Left cardiac atrium (tissue), 4 donors: ENCODE data around the gene POU2AF2. TPM values are rescaled to one million over a fixed set of nuclear protein-coding genes. Genes with fewer than 3 reads are reported as not detected.
"Not testable (repeated sequence)": the region's sequence is repeated elsewhere in the genome, so short reads cannot be mapped to it uniquely, and the experiment has no call there.

Experiments
- ATAC-seq, 2 donors: fragments of 200-7000 bp; cut with Tn5 transposase; one replicate each; pipeline ENCODE4 v1.9.1; 2020; ENCODE audit warnings: mild to moderate bottlenecking in 2 of 2, moderate library complexity in 2 of 2
- DNase-seq: peaks from one replicate; pipeline ENCODE4 v3.0.0-alpha.2; 2020
- intact Hi-C, 2 donors: fragments of 100-400 bp; cut with DNase I; formaldehyde crosslinking; loops; one replicate each; pipeline versions ENCODE4 v1.14.1 to v1.15.1; 2022 to 2023
- total RNA-seq, 2 donors: library from RNA; stranded (reverse); fragmentation: NEBNext Ultra II Directional; extraction: Animal tissue kit (Norgen Biotek cat#: 25700); gene quantifications; one replicate each; pipeline ENCODE4 v1.2.1, GENCODE V29; 2021
- donor health status: DM: no; HTN: yes; CAD: no.
- donor health status: DM: no; HTN: yes; CAD: no; lungs with severe emphysema.
- donor health status: DM: yes; HTN: yes; CAD: no.
- donor health status: Dilated cardiomyopathy.

The POU2AF2 gene
- total RNA-seq, 2 donors from 2014 or later: not detected

- no peak for DNase-seq
- intact Hi-C loops: no loop called here
These were observed 5.4 kb downstream of the POU2AF2 start for GRCh38 chr11:111250936-111251335.

DNA sequence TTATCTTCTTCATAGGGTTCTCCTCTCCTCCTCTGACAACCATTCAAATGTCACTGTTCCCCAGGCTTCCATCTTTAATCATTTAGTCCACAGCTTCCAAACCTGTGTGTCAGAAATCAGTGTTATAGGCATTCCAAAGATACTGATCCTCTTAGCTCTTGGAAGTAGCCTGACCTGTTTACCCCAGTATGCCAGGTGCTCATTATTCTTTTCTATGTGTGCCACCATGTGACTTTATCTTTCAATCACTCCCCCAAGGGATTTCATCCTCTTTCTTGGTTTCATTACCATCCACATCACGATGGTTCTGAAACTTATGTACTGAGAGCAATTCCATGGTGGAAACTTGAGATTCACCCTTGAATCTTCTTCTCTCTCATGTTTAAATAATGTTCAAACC lies 7.6 kb downstream of the POU2AF2 start:
- ATAC-seq (no peak), DNase-seq (no peak)
- intact Hi-C loops: no loop called here

More at GRCh38 chr11:111250936-111251335, 5.4 kb downstream of the POU2AF2 start:
- ATAC-seq: no peak

- ATAC-seq: no peak
- DNase-seq: no peak
- intact Hi-C loops: no loop called here
These were observed 8.1 kb downstream of the POU2AF2 start for GRCh38 chr11:111253630-111254029.

- ATAC-seq (no peak), DNase-seq (no peak)
- intact Hi-C loops: no loop called here
These were observed 12.5 kb downstream of the POU2AF2 start for GRCh38 chr11:111258046-111258445.

DNA sequence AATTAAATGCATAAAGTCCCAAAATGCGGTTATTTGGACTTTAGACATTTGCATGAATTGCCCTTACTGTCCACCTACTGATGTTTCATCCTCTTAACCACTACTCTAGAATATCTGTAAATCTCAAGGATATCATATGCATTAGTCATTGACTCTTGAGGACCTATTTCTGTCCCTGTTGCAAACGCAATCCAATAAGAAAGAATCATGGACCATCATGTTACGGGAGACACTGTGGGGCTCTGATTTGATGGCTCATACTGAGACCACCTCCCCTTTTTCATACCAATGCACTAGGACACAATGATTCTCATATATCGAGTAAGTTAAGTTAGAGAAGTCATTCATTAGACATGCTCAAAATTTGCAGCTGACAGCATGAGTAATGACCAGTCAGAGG lies 14.4 kb downstream of the POU2AF2 start:
- ATAC-seq: no peak
- intact Hi-C loops: no loop called here
- DNase-seq: no peak

DNA sequence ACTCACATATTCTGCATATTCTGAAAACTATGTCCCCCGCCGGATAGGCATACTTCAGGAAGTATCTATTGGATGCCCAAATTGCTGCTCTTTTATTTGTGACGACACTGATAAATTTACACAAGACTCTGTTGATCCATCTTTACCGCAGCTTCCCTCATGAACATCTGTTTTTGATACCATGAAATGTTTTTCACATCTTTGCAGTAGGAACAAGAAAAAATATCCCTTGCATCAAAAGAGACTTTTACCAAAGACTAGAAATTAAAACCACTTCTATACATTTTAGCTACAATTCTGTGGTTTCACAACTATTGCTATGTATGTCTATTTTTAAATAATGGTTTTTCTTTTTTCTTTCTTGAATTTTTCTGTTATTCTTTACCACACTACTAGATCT lies 15.3 kb downstream of the POU2AF2 start:
- no peak for ATAC-seq
- intact Hi-C loops: no loop called here
- no peak for DNase-seq

DNA sequence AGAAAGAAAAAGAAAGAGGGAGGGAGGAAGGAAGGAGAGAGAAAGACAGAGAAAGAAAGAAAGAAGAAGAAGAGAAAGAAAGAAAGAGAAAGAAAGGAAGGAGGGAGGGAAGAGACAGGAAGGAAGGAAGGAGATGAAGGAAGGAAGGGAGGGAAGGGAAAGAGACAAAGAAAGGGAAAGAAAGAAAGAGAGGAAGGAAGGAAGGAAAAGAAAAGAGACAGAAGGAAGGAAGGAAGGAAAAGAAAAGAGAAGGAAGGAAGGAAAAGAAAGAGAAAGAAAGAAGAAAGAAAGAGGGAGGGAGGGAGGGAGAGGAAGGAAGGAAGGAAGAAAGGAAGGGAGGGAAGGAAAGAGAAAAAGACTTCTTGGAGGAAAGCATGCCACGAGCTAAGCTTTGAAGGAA lies 19.1 kb downstream of the POU2AF2 start:
- ATAC-seq: no peak
- intact Hi-C loops: no loop called here
- DNase-seq: no peak

GRCh38 chr11:111265421-111265820 lies 19.9 kb downstream of the POU2AF2 start:
- ATAC-seq (no peak), DNase-seq (no peak)
- intact Hi-C loops: no loop called here

DNA sequence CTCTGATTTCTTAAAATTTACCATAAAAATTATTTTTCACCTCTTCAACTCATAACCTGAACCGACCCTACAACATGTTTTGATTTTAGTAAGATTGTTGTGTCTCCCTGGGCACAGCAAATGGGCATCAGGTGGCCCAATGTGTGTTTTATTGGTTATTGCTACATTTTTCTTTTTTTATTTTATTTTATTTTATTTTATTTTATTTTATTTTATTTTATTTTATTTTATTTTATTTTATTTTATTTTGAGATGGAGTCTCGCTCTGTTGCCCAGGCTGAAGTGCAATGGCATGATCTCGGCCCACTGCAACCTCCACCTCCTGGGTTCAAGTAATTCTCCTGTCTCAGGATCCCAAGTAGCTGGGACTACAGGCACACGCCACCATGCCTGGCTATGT lies 22.8 kb downstream of the POU2AF2 start:
- intact Hi-C loops, ATAC-seq, DNase-seq: not testable (repeated sequence)

DNA sequence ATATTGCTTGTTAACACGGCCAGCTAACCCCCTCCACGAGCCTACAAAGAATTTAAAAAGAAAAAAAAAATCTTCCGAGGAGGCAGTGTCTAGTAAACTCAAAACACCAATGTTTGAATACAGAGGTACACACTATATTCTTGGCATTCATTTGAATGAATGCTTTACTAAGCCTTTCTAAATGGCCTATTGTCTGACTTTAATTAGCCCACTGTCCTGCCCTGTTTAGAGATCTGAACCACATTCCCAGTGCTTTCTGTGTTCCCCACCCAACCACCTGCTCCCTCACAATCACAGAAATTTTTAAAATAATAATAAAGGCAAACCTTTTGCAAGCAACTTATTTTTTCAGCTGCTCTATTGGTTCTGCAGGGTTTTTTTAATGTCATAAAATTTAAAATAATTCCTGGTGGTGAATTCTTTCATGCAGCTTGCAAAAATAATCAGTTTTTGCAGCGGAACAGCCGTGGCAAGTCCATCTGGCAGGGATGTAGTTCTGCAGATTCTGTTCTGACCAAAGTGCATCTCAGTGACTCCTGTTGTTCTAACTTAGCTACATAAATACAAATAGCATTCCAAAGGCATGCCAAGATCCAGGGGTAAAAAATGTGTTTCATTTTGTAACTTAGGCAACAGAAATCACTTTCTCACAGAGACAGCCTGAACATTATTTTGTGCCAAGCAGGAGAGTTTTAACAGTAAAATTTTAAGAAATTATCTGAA lies 23.8 kb downstream of the POU2AF2 start:
- DNase-seq (no peak), ATAC-seq (no peak)
- intact Hi-C loops: no loop called here

DNA sequence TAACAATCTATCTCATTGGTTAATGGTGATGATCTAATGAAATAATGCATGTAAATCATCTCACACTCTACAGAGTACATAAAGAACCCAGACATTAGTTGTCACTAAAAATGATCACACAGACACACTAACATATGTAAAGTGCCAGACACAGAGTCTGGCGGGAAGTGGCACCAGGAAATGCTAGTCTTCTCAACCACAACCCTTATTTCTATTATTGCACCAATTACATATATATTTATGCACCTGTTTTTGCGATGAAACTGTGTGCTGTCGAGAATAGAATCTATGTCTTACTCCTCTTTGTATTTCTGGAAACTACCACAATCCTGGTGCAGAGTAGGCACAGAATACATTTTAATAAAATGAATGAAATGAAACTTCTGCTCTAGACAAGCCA lies 26.9 kb downstream of the POU2AF2 start:
- DNase-seq (no peak), ATAC-seq (no peak)
- intact Hi-C loops: no loop called here

DNA sequence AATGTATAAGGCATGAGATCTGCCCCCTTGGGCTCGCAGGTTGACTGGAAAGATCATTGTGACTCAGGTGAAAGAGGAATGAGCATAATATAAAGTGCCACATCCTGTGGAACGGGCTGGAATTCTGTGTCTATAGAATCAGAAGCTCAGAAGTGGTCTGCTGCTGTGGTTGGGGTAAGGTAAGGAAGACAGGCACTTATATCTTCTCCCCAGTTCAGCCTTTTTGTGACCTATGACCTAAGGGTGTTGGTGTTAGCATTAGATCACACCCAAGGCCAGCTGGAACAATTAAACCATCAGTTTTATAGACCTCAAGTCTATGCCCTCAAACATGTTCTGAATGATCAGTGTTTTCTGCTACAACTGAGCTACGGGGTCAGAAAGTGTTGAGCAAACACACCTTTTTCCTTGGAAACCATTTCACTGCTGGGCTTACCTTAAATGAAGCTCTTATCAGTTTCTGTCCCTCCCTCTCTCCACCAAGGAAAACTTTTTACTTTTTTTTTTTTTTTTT lies 37.1 kb downstream of the POU2AF2 start:
- DNase-seq (no peak), ATAC-seq (no peak)
- intact Hi-C loops: loop anchor here (1.0 to 5.0 kb wide), 4 partner anchors 140 to 164 kb away; no protein-coding TSS in a partner anchor

DNA sequence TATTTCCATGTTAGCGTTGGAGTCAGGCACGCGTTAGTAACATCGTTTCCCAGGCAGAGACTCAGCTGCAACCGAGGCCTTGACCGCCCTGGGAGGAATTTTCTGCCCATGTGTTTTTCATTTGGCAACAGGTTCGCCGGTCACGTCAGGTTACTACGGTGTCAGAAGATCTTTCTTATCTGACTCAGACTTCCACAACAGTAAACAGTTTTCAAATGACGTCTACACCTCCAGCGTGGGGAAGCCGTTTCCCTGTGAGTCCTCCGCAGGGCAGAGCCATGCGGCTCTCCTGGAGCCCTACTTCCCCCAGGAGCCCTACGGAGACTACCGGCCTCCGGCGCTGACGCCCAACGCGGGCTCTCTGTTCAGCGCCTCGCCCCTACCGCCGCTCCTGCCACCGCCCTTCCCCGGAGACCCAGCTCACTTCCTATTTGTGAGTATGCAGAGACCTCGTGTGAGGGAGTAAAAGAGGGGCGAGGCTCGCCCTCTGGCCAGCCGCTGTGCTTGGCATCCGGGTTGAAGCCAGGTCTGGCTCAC lies 38.5 kb downstream of the POU2AF2 start:
- intact Hi-C loops: loop anchor here (1.0 to 5.0 kb wide), 4 partner anchors 138 to 163 kb away; no protein-coding TSS in a partner anchor
- DNase-seq (no peak), ATAC-seq (peak in 1 of 2 donors; percentile 75)

DNA sequence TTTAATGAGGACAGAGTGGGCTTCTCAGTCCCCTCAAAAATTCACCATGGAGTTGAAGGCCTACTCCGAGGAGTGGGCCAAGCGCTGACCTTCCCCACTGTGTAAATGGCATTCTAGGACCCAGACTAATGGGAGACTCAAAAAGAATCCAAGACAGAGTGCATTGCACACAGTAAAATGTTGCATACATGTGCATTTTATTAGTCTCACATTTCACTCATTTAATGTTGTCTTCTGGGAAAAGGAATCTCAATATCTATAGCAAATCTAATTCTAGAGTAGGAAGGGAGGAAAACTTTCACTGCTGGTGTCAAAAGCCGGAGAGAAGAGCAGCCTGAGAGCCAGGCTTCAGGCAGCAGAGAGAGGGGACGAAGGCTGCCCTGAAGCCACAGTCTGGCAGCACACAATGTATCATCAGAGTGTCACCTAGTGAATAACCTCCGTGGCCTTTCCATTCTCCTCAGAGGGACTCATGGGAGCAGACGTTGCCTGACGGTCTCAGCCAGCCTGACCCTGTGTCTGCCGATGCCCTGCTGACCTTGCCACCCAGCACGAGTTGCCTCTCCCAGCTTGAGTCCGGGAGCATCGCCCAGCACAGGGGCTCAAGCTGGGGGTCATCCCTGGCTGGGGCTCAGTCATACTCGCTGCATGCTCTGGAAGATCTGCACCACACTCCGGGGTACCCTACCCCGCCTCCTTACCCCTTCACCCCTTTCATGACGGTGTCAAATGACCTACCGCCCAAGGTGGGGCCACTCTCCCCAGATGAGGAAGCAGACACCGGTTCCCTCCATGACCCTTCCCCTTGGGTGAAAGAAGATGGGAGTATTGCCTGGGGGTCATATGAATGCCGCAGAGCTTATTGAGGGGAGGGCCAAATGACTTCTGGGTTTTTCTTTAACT lies 39.9 kb downstream of the POU2AF2 start:
- intact Hi-C loops: no loop called here
- ATAC-seq (no peak), DNase-seq (no peak)

DNA sequence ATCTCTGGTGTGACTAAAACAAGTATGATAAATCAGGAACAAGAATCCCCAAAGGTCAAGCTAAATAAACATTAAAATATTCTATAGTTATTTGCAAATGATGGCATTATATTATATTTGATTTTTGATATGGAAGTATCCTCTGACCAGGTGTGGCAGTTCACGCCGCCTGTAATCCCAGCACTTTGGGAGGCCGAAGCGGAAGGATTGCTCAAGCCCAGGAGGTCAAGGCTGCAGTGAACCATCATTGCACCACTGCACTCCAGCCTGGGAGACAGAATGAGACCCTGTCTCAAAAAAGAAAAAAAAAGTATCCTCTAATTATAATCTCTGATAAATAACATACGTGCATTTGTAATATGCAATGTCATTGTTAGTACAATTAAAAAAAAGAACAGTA lies 46.2 kb downstream of the POU2AF2 start:
- intact Hi-C loops: no loop called here
- ATAC-seq: no peak

GRCh38 chr11:111292408-111292807 lies 46.9 kb downstream of the POU2AF2 start:
- DNase-seq, intact Hi-C loops: not testable (repeated sequence)

More for the DNA sequence above, 46.2 kb downstream of the POU2AF2 start:
- DNase-seq: no peak

GRCh38 chr11:111296196-111296595 lies 50.7 kb downstream of the POU2AF2 start:
- ATAC-seq: no peak
- intact Hi-C loops: no loop called here

More at GRCh38 chr11:111292408-111292807, 46.9 kb downstream of the POU2AF2 start:
- not testable (repeated sequence) for ATAC-seq

GRCh38 chr11:111297696-111298095 lies 52.2 kb downstream of the POU2AF2 start:
- intact Hi-C loops: no loop called here
- no peak for DNase-seq
- no peak for ATAC-seq

More at GRCh38 chr11:111296196-111296595, 50.7 kb downstream of the POU2AF2 start:
- no peak for DNase-seq

GRCh38 chr11:111298413-111299100 lies 53.0 kb downstream of the POU2AF2 start, which contains the start of gene POU2AF3:
TSS of gene POU2AF3 (plus strand) at chr11:111298546. CDS start at chr11:111298582, 36 bp downstream.
- ATAC-seq (peak; percentile 53 to 58), DNase-seq (peak; percentile 28)
- intact Hi-C loops: no loop called here
